SK-N-SH treated with all-trans-retinoic acid at 6 μM for 48 hours (cell line): ENCODE results near the gene COL23A1.
A peak's percentile ranks its signal among the peaks of the same experiment; 100 is the strongest.

ENCODE experiments used
- ATAC-seq: fragments of 200-7000 bp; cut with Tn5 transposase; 3 replicates; pipeline ENCODE4 v1.9.1; 2020; ENCODE audit warnings: mild to moderate bottlenecking, moderate library complexity
- BACH2 ChIP-seq: fragments of 250-450 bp; sonication (Bioruptor Pico); IDR thresholded peaks from 2 replicates; pipeline ENCODE4 v1.9.0; 2021; ENCODE audit warnings: mild to moderate bottlenecking, borderline replicate concordance
- CSDC2 ChIP-seq: fragments of 250-450 bp; sonication (Bioruptor Pico); IDR thresholded peaks from 2 replicates; pipeline ENCODE4 v1.5.0; 2020; ENCODE audit warnings: mild to moderate bottlenecking, moderate library complexity
- ISL1 ChIP-seq: fragments of 250-450 bp; sonication (Bioruptor Pico); IDR thresholded peaks from 2 replicates; pipeline ENCODE4 v2.1.2; 2022; ENCODE audit warnings: mild to moderate bottlenecking, moderate library complexity
- OSR1 ChIP-seq: fragments of 250-450 bp; sonication (Bioruptor Pico); IDR thresholded peaks from 2 replicates; pipeline ENCODE4 v1.8.0; 2022; ENCODE audit warnings: moderate library complexity, mild to moderate bottlenecking, inconsistent platforms
- PPARA ChIP-seq: fragments of 250-450 bp; sonication (Bioruptor Pico); IDR thresholded peaks from 2 replicates; pipeline ENCODE4 v1.5.0; 2020; ENCODE audit warnings: mild to moderate bottlenecking, borderline replicate concordance
- RARB ChIP-seq: fragments of 250-450 bp; sonication (Bioruptor Pico); IDR thresholded peaks from 2 replicates; pipeline ENCODE4 v1.8.0; 2021; ENCODE audit warnings: mild to moderate bottlenecking, moderate library complexity
- SNAI2 ChIP-seq: fragments of 250-450 bp; sonication (Bioruptor Pico); IDR thresholded peaks from 2 replicates; pipeline ENCODE4 v1.5.0; 2020; ENCODE audit warnings: mild to moderate bottlenecking, moderate library complexity
- TCF4 ChIP-seq: fragments of 250-450 bp; sonication (Bioruptor Pico); IDR thresholded peaks from 2 replicates; pipeline ENCODE4 v1.8.0; 2021; ENCODE audit warnings: mild to moderate bottlenecking, moderate library complexity, borderline replicate concordance
- ZC3H10 ChIP-seq: fragments of 250-450 bp; sonication (Bioruptor Pico); IDR thresholded peaks from 2 replicates; pipeline ENCODE4 v1.5.1; 2021; ENCODE audit warnings: mild to moderate bottlenecking, moderate library complexity
- ZFP3 ChIP-seq: fragments of 250-450 bp; sonication (Bioruptor Pico); IDR thresholded peaks from 2 replicates; pipeline ENCODE4 v1.5.0; 2020; ENCODE audit warnings: mild to moderate bottlenecking, moderate library complexity
- ZFP30 ChIP-seq: fragments of 450-650 bp; formaldehyde crosslinking; IDR thresholded peaks from 2 replicates; pipeline ENCODE4 v1.5.0; 2022; ENCODE audit warnings: mild to moderate bottlenecking, moderate library complexity
- ZNF565 ChIP-seq: fragments of 450-650 bp; formaldehyde crosslinking; conservative IDR thresholded peaks from 2 replicates; pipeline ENCODE4 v1.5.0; 2020; ENCODE audit warnings: low read depth, mild to moderate bottlenecking, moderate library complexity
- ZNF70 ChIP-seq: fragments of 450-650 bp; formaldehyde crosslinking; IDR thresholded peaks from 2 replicates; pipeline ENCODE4 v1.5.0; 2020; ENCODE audit warnings: mild to moderate bottlenecking, moderate library complexity
- ZNF8 ChIP-seq: fragments of 450-650 bp; formaldehyde crosslinking; IDR thresholded peaks from 2 replicates; pipeline ENCODE4 v1.5.0; 2020; ENCODE audit warnings: mild to moderate bottlenecking, moderate library complexity
- TF ChIP-seq, protein P1 (sequence below): fragments of 250-450 bp; sonication (Bioruptor Pico); IDR thresholded peaks from 2 replicates; pipeline ENCODE4 v1.8.0; 2021; ENCODE audit warnings: low read depth, mild to moderate bottlenecking, moderate library complexity, borderline replicate concordance
- TF ChIP-seq, protein P2 (sequence below): fragments of 250-450 bp; sonication (Bioruptor Pico); IDR thresholded peaks from 2 replicates; pipeline ENCODE4 v1.8.0; 2020; ENCODE audit warnings: mild to moderate bottlenecking, moderate library complexity, borderline replicate concordance
- TF ChIP-seq, protein P3 (sequence below): fragments of 250-450 bp; sonication (Bioruptor Pico); IDR thresholded peaks from 2 replicates; pipeline ENCODE4 v1.5.1; 2021; ENCODE audit warnings: mild to moderate bottlenecking, moderate library complexity
- TF ChIP-seq, protein P4 (sequence below): fragments of 250-450 bp; sonication (Bioruptor Pico); IDR thresholded peaks from 2 replicates; pipeline ENCODE4 v1.5.1; 2020; ENCODE audit warnings: low read depth, mild to moderate bottlenecking, moderate library complexity
- TF ChIP-seq, protein P5 (sequence below): fragments of 250-450 bp; sonication (Bioruptor Pico); IDR thresholded peaks from 2 replicates; pipeline ENCODE4 v1.5.0; 2020; ENCODE audit warnings: mild to moderate bottlenecking, moderate library complexity

Gene COL23A1

DNA sequence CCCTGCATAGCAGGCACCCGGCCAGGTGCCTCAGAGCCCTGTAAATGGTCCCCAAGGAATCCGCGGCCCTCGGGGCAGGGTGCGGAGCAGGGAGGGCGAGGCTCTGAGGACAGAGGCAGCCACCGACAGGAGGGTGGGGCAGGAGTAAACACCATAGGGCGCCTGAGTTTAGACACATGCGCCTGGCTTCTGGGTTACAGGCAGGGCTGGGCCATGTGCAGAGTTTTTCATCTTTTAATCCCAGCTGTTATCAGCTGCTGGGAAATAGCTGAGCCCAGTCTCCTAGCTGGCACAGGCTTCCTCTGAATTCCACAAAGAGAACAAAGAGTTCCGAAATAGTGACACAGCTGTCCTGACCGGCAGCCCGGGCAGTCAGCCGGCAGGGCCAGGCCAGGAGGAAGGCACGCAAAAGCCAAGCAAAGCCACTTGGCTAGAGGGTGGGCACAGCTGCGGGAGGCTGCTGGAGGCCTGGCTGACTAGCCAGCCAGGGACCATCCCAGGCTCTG is 258.6 kb downstream of the COL23A1 start:
- TF ChIP-seq ZNF70 (no peak), TCF4 (peak; percentile 31; the same call in 1 of the 2 replicates), OSR1 (no peak), ZNF565 (CRISPR knock-in tag) (no peak)
- TF ChIP-seq, all 23 proteins: peak for 1
- ATAC-seq = no peak; the same call in 2 of the 3 replicates

DNA sequence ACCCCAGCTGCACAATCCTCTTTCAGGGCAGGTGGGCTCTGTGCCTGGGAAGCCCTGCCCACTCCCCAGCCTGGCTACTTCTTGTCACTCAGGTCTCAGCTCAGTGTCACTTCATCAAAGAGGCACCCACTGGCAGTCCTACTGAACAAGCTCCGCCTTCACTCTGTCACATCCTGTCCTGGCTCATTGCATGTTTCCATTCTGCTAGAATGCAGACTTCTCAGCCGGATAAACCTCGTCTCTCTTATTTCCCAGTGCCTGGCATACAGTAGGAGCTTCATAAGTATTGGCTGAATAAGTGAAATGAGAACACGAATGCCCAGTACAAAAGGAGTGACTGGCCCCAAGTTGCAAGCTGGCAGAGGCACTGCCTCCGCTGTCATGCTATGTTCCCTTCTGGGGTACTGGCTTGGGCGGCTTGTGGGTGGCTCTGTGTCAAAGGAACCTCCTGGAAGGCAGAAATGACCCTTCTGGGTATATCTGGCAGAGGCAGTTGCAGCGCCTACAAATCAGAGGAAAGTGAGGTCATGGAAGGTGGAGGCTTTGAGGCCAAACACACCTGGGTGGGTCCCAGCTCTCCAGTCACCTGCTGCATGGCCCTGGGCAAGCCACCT is 259.3 kb downstream of the COL23A1 start:
- ATAC-seq = no peak
- TF ChIP-seq, protein P1, sequence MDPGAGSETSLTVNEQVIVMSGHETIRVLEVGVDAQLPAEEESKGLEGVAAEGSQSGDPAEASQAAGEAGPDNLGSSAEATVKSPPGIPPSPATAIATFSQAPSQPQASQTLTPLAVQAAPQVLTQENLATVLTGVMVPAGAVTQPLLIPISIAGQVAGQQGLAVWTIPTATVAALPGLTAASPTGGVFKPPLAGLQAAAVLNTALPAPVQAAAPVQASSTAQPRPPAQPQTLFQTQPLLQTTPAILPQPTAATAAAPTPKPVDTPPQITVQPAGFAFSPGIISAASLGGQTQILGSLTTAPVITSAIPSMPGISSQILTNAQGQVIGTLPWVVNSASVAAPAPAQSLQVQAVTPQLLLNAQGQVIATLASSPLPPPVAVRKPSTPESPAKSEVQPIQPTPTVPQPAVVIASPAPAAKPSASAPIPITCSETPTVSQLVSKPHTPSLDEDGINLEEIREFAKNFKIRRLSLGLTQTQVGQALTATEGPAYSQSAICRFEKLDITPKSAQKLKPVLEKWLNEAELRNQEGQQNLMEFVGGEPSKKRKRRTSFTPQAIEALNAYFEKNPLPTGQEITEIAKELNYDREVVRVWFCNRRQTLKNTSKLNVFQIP (CRISPR knock-in tag) = no peak
- TF ChIP-seq PPARA (CRISPR knock-in tag) (no peak), ZNF565 (CRISPR knock-in tag) (no peak), BACH2 (CRISPR knock-in tag) (no peak), ZNF70 (no peak), CSDC2 (CRISPR knock-in tag) (no peak), ZC3H10 (no peak), ZFP3 (CRISPR knock-in tag) (no peak)

DNA sequence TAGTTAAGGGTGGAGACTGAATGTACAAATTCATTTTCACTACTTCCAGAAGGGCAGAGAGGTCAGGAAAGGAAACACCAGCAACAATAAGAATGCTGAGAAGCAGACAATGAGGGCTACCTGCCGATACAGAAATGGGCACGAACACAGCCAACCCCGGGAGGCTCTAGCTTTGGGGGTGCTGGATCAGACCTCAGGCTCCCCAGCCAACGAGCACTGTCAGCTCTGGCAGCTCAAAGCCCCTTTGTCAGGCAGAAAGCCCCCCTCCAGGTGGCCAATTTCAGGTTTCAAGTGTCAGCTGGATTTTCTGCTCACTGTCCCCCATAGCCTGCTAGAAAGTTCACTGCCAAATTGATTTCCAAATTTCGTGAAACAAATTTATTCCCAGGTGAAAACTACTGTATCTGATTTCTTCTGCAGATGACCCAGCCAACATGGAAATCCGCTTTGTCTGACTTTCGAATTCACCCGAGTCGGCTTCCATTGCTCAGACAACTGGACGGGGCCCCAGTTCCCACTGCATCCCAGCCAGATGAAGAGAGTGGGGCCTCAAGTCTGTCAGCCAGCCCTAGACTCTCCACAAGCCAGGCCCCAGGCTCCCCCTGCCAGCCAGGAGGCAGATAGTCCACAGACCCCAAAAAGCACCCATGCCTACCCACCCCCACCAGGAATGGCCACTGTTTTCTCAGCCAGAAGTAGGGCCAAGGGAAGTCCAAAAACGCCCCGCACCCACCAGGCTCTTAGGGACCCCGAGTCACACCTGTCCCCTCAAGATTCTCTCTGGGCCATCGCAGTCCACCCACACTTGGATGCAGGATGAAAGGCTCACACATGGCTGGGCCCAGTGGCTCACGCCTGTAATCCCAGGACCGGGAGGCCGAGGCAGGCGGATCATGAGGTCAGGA is 261.1 kb downstream of the COL23A1 start:
- no peak for ATAC-seq
- TF ChIP-seq BACH2 (CRISPR knock-in tag) (no peak), ISL1 (CRISPR knock-in tag) (no peak), SNAI2 (CRISPR knock-in tag) (no peak), RARB (no peak), ZFP30 (no peak), ZNF8 (CRISPR knock-in tag) (no peak), CSDC2 (CRISPR knock-in tag) (no peak), ZNF565 (CRISPR knock-in tag) (no peak), OSR1 (no peak), ZFP3 (CRISPR knock-in tag) (no peak), ZC3H10 (no peak)
- TF ChIP-seq, protein P2, sequence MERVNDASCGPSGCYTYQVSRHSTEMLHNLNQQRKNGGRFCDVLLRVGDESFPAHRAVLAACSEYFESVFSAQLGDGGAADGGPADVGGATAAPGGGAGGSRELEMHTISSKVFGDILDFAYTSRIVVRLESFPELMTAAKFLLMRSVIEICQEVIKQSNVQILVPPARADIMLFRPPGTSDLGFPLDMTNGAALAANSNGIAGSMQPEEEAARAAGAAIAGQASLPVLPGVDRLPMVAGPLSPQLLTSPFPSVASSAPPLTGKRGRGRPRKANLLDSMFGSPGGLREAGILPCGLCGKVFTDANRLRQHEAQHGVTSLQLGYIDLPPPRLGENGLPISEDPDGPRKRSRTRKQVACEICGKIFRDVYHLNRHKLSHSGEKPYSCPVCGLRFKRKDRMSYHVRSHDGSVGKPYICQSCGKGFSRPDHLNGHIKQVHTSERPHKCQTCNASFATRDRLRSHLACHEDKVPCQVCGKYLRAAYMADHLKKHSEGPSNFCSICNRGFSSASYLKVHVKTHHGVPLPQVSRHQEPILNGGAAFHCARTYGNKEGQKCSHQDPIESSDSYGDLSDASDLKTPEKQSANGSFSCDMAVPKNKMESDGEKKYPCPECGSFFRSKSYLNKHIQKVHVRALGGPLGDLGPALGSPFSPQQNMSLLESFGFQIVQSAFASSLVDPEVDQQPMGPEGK (CRISPR knock-in tag) = no peak
- TF ChIP-seq, protein P1 (CRISPR knock-in tag) = no peak
- TF ChIP-seq, protein P3, sequence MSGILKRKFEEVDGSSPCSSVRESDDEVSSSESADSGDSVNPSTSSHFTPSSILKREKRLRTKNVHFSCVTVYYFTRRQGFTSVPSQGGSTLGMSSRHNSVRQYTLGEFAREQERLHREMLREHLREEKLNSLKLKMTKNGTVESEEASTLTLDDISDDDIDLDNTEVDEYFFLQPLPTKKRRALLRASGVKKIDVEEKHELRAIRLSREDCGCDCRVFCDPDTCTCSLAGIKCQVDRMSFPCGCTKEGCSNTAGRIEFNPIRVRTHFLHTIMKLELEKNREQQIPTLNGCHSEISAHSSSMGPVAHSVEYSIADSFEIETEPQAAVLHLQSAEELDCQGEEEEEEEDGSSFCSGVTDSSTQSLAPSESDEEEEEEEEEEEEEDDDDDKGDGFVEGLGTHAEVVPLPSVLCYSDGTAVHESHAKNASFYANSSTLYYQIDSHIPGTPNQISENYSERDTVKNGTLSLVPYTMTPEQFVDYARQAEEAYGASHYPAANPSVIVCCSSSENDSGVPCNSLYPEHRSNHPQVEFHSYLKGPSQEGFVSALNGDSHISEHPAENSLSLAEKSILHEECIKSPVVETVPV (CRISPR knock-in tag) = no peak
- TF ChIP-seq, protein P4, sequence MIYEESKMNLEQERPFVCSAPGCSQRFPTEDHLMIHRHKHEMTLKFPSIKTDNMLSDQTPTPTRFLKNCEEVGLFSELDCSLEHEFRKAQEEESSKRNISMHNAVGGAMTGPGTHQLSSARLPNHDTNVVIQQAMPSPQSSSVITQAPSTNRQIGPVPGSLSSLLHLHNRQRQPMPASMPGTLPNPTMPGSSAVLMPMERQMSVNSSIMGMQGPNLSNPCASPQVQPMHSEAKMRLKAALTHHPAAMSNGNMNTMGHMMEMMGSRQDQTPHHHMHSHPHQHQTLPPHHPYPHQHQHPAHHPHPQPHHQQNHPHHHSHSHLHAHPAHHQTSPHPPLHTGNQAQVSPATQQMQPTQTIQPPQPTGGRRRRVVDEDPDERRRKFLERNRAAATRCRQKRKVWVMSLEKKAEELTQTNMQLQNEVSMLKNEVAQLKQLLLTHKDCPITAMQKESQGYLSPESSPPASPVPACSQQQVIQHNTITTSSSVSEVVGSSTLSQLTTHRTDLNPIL (CRISPR knock-in tag) = no peak
- TF ChIP-seq, protein P5, sequence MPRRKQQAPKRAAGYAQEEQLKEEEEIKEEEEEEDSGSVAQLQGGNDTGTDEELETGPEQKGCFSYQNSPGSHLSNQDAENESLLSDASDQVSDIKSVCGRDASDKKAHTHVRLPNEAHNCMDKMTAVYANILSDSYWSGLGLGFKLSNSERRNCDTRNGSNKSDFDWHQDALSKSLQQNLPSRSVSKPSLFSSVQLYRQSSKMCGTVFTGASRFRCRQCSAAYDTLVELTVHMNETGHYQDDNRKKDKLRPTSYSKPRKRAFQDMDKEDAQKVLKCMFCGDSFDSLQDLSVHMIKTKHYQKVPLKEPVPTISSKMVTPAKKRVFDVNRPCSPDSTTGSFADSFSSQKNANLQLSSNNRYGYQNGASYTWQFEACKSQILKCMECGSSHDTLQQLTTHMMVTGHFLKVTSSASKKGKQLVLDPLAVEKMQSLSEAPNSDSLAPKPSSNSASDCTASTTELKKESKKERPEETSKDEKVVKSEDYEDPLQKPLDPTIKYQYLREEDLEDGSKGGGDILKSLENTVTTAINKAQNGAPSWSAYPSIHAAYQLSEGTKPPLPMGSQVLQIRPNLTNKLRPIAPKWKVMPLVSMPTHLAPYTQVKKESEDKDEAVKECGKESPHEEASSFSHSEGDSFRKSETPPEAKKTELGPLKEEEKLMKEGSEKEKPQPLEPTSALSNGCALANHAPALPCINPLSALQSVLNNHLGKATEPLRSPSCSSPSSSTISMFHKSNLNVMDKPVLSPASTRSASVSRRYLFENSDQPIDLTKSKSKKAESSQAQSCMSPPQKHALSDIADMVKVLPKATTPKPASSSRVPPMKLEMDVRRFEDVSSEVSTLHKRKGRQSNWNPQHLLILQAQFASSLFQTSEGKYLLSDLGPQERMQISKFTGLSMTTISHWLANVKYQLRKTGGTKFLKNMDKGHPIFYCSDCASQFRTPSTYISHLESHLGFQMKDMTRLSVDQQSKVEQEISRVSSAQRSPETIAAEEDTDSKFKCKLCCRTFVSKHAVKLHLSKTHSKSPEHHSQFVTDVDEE (CRISPR knock-in tag) = no peak
